Hepatocyte (in vitro differentiated cells): ENCODE measurements around the gene PPP2R5B. TPM values are rescaled to one million over a fixed set of nuclear protein-coding genes. Genes with fewer than 3 reads are reported as not detected.

Experiments used
- DNase-seq: peaks from one replicate; pipeline ENCODE4 v3.0.0-alpha.2; 2016; ENCODE audit warnings: low spot score
- H2AFZ ChIP-seq: fragments of 200-600 bp; sonication (generic); 2 replicates; pipeline ENCODE4 v1.6.0; 2016; ENCODE audit warnings: antibody characterized with exemption, mild to moderate bottlenecking
- H3K27ac ChIP-seq: fragments of 200-600 bp; sonication (generic); 2 replicates; pipeline ENCODE4 v1.5.1; 2016; ENCODE audit warnings: mild to moderate bottlenecking
- H3K27me3 ChIP-seq: fragments of 200-600 bp; sonication (generic); 2 replicates; pipeline ENCODE4 v1.6.1; 2016
- H3K36me3 ChIP-seq: fragments of 200-600 bp; sonication (generic); replicated peaks from 2 replicates; pipeline ENCODE4 v1.5.1; 2016; ENCODE audit warnings: low read depth; ENCODE audit not compliant: insufficient read depth
- H3K4me1 ChIP-seq: fragments of 200-600 bp; sonication (generic); 2 replicates; pipeline ENCODE4 v1.5.1; 2016; ENCODE audit warnings: mild to moderate bottlenecking, moderate library complexity; ENCODE audit not compliant: insufficient read depth
- H3K4me2 ChIP-seq: fragments of 200-600 bp; sonication (generic); 2 replicates; pipeline ENCODE4 v1.6.0; 2016
- H3K4me3 ChIP-seq: fragments of 200-600 bp; sonication (generic); 2 replicates; pipeline ENCODE4 v1.5.1; 2016; ENCODE audit warnings: mild to moderate bottlenecking
- H3K79me2 ChIP-seq: fragments of 200-600 bp; sonication (generic); 2 replicates; pipeline ENCODE4 v1.6.0; 2017; ENCODE audit warnings: mild to moderate bottlenecking
- H3K9me2 ChIP-seq: fragments of 200-600 bp; sonication (generic); replicated peaks from 2 replicates; pipeline ENCODE4 v1.6.0; 2017; ENCODE audit warnings: mild to moderate bottlenecking; ENCODE audit not compliant: insufficient read depth
- H3K9me3 ChIP-seq: fragments of 200-600 bp; sonication (generic); 2 replicates; pipeline ENCODE4 v1.5.1; 2016; ENCODE audit warnings: low read depth, mild to moderate bottlenecking
- H4K20me1 ChIP-seq: fragments of 200-600 bp; sonication (generic); 2 replicates; pipeline ENCODE4 v1.6.0; 2016; ENCODE audit warnings: mild to moderate bottlenecking; ENCODE audit not compliant: insufficient read depth, poor library complexity, severe bottlenecking
- EZH2 ChIP-seq: fragments of 200-600 bp; sonication (generic); IDR thresholded peaks from 2 replicates; pipeline ENCODE4 v1.6.1; 2016; ENCODE audit warnings: antibody characterized with exemption, mild to moderate bottlenecking, borderline replicate concordance
- EZH2phosphoT487 ChIP-seq: fragments of 200-600 bp; sonication (generic); IDR thresholded peaks from one replicate; pipeline ENCODE4 v1.6.1; 2018; ENCODE audit warnings: antibody characterized with exemption, mild to moderate bottlenecking, low read depth, moderate library complexity; ENCODE audit not compliant: unreplicated experiment, severe bottlenecking
- WGBS: methylation state at CpG from one replicate; pipeline ENCODE4 v1.1.6; 2016; ENCODE audit warnings: low lambda C conversion rate; ENCODE audit errors: missing lambda C conversion rate; 5-methylcytosine and 5-hydroxymethylcytosine counted together
- polyA plus RNA-seq: library from polyadenylated mRNA; unstranded; fragments of >200 nt; fragmentation: Nextera tagmentation; extraction: Ambion mirVana; gene quantifications from 2 replicates; pipeline ENCODE4 v1.2.1, GENCODE V29; 2016
- total RNA-seq: library from RNA; depleted of rRNA; stranded (reverse); fragments of >200 nt; gene quantifications from 2 replicates; pipeline ENCODE4 v1.2.3, GENCODE V29; 2014
- TF ChIP-seq, protein P1 (sequence below): fragments of 200-600 bp; sonication (generic); IDR thresholded peaks from 2 replicates; pipeline ENCODE4 v1.5.1; 2016; ENCODE audit warnings: antibody characterized with exemption, mild to moderate bottlenecking; ENCODE audit not compliant: poor library complexity

PPP2R5B gene
- total and polyA plus RNA-seq, 2 experiments from 2014 or later = 16.9 to 19.5 TPM

DNA sequence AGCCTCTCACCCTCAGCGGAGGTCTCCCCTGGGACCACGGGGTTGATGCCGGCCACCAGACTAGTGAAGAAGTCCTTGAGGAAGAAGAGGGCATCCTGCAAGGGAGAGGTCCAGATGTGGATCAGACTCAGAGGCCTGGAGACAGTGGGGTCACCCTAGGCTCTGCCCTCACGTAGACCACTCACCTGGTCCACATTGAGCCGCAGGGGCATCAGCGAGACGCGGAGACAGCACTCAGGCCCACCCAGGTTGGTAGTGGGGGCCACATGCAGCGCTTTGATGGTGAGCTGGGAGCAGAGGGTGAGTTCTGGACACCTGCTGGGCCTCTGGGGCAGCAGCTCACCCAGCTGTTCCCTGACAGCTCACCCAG is 26.4 kb upstream of the PPP2R5B start:
- Histone ChIP-seq H3K9me2 (no peaks in the 10 kb centered on the region), H2AFZ (no peak overlapping the region), H3K9me3 (no peaks in the 10 kb centered on the region), H3K4me3 (no peak overlapping the region), H3K4me2 (no peak overlapping the region), H3K36me3 (no peaks in the 10 kb centered on the region), H3K79me2 (peaks cover 1% of the 10 kb centered on the region), H3K27me3 (no peaks in the 10 kb centered on the region), H3K27ac (no peak overlapping the region), H3K4me1 (peaks cover 7% of the 10 kb centered on the region), H4K20me1 (no peaks in the 10 kb centered on the region)
- TF ChIP-seq EZH2phosphoT487 = no peak
- over 99% methylated on average over 6 of the region's 9 CpGs for WGBS
- no peak for DNase-seq

DNA sequence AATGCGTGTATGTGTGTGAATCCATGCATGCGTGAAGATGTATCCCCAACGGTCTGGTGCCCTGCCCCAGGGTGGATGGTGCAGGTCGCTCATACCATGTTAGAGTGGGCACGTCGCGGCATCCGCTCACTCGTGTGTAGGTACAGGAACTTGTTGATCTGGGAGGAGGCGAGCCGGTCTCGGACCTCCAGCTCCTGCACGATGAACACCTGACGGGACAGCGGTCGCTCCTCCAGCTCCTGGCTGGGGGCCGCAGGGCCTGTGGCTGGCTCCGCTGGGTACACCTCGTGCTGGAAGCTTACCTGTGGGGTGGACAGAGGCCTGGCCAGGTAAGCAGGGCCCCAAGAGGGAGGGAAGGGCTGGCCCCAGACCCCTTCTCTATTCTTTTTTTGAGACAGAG is 25.9 kb upstream of the PPP2R5B start:
- H3K4me2 ChIP-seq = no peak overlapping the region
- no peak overlapping the region for H3K4me3 ChIP-seq
- WGBS = 98% methylated on average over 19 of the region's 19 CpGs
- H3K36me3 ChIP-seq = no peaks in the 10 kb centered on the region
- peaks cover 6% of the 10 kb centered on the region for H3K4me1 ChIP-seq
- H3K9me3 ChIP-seq = no peaks in the 10 kb centered on the region
- TF ChIP-seq, protein P1, sequence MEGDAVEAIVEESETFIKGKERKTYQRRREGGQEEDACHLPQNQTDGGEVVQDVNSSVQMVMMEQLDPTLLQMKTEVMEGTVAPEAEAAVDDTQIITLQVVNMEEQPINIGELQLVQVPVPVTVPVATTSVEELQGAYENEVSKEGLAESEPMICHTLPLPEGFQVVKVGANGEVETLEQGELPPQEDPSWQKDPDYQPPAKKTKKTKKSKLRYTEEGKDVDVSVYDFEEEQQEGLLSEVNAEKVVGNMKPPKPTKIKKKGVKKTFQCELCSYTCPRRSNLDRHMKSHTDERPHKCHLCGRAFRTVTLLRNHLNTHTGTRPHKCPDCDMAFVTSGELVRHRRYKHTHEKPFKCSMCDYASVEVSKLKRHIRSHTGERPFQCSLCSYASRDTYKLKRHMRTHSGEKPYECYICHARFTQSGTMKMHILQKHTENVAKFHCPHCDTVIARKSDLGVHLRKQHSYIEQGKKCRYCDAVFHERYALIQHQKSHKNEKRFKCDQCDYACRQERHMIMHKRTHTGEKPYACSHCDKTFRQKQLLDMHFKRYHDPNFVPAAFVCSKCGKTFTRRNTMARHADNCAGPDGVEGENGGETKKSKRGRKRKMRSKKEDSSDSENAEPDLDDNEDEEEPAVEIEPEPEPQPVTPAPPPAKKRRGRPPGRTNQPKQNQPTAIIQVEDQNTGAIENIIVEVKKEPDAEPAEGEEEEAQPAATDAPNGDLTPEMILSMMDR = no peak
- TF ChIP-seq EZH2phosphoT487 (no peak), EZH2 (no peak)
- no peaks in the 10 kb centered on the region for H4K20me1 ChIP-seq
- H3K79me2 ChIP-seq = no peaks in the 10 kb centered on the region
- no peak overlapping the region for H2AFZ ChIP-seq
- H3K27me3 ChIP-seq = no peaks in the 10 kb centered on the region
- no peak for DNase-seq
- no peak overlapping the region for H3K27ac ChIP-seq
- H3K9me2 ChIP-seq = no peaks in the 10 kb centered on the region

DNA sequence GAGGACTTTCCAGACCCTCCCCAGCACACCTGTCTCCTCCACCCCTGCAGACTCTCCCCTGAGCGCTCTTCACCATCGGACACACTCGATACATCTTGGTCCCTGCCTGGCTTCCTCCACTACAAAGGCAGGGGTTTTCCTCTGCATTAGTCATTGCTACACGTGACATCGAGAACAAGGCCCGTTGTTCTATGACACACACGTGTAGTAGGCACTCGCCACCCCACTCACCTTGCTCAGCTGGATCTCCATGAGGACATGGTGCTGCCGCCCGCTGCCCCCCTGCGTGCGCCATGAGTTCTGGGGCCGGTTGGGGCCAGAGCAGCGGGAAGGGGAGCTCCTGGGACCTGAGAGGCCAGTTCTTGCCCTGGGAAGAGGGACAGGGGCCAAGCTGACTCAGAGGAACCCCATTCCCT is 24.2 kb upstream of the PPP2R5B start:
- no peaks in the 10 kb centered on the region for H3K9me2 ChIP-seq
- H3K4me2 ChIP-seq = no peak overlapping the region
- no peaks in the 10 kb centered on the region for H3K36me3 ChIP-seq
- no peak overlapping the region for H3K27ac ChIP-seq
- no peaks in the 10 kb centered on the region for H3K27me3 ChIP-seq
- no peaks in the 10 kb centered on the region for H3K9me3 ChIP-seq
- no peak overlapping the region for H3K4me3 ChIP-seq
- WGBS = 96% methylated on average over 14 of the region's 14 CpGs
- no peaks in the 10 kb centered on the region for H3K79me2 ChIP-seq
- H2AFZ ChIP-seq = no peak overlapping the region
- no peaks in the 10 kb centered on the region for H3K4me1 ChIP-seq
- TF ChIP-seq EZH2 = no peak
- TF ChIP-seq EZH2phosphoT487 = no peak
- TF ChIP-seq, protein P1 = no peak
- no peak for DNase-seq
- no peaks in the 10 kb centered on the region for H4K20me1 ChIP-seq

DNA sequence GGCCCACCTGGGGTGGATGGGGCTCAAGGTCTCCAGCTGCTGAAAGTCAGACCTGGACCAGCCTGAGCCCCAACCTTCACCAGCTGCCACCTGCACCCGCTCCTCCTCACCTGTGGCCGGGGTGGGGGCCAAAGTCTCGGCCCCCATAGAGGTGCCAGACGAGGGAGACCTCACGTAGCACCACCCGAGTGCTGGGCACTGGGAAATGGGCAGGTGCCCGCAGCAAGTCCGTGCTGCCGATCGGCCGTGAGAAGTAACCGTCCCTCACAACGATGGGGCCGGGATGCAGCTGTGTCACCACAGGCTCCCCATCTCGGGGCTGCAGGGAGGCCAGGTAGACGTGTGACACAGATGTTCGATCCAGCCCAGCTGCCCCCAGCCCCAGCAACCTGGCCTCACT is 23.7 kb upstream of the PPP2R5B start:
- Histone ChIP-seq H3K36me3 (no peaks in the 10 kb centered on the region), H3K4me2 (no peak overlapping the region), H3K4me3 (no peak overlapping the region), H3K4me1 (no peaks in the 10 kb centered on the region), H3K27ac (no peak overlapping the region), H4K20me1 (no peaks in the 10 kb centered on the region), H3K9me2 (no peaks in the 10 kb centered on the region), H2AFZ (no peak overlapping the region), H3K9me3 (no peaks in the 10 kb centered on the region), H3K27me3 (no peaks in the 10 kb centered on the region), H3K79me2 (no peaks in the 10 kb centered on the region)
- TF ChIP-seq EZH2phosphoT487 (no peak), EZH2 (no peak)
- TF ChIP-seq, protein P1 = no peak
- 97% methylated on average over 17 of the region's 17 CpGs for WGBS
- DNase-seq = no peak
